Sigmoid colon (tissue), 7 donors: ENCODE results near the gene MGAT5. TPM values are rescaled to one million over a fixed set of nuclear protein-coding genes. Genes with fewer than 3 reads are reported as not detected.

Experiments used
- DNase-seq: peaks from one replicate; pipeline ENCODE4 v3.0.0-alpha.2; 2019
- H3K27ac ChIP-seq, 4 donors: fragments of 200-600 bp; sonication (generic); one replicate each; pipeline ENCODE4 v1.5.1; 2016 to 2019; ENCODE audit warnings: mild to moderate bottlenecking in 1 of 4
- H3K27me3 ChIP-seq, 3 donors: fragments of 200-600 bp; sonication (generic); one replicate each; pipeline ENCODE4 v1.5.1; 2019; ENCODE audit warnings: mild to moderate bottlenecking in 1 of 3
- H3K36me3 ChIP-seq, 4 donors: fragments of 200-600 bp; sonication (generic); one replicate each; pipeline ENCODE4 v1.5.1; 2016 to 2019
- H3K4me1 ChIP-seq, 4 donors: fragments of 200-600 bp; sonication (generic); one replicate each; pipeline ENCODE4 v1.5.1; 2017 to 2019
- H3K4me3 ChIP-seq, 4 donors: fragments of 200-600 bp; sonication (generic); one replicate each; pipeline ENCODE4 v1.5.1; 2017 to 2019; ENCODE audit warnings: mild to moderate bottlenecking in 2 of 4, moderate library complexity in 1 of 4
- H3K9me3 ChIP-seq, 4 donors: fragments of 200-600 bp in 3 of 4; sonication (generic) in 3 of 4; one replicate each; pipeline versions ENCODE4 v1.5.1 to v1.6.1; 2013 to 2019
- CTCF ChIP-seq, 4 experiments: fragments of 450-650 bp in 3 of 4; fragments of 200-600 bp in 1 of 4; IDR thresholded peaks; one replicate each; pipeline ENCODE4 v1.5.1; 2016 to 2019; ENCODE audit warnings: antibody characterized with exemption in 4 of 4, mild to moderate bottlenecking in 3 of 4, moderate library complexity in 2 of 4
- EP300 ChIP-seq, 4 donors: sonication (generic); formaldehyde crosslinking; IDR thresholded peaks; one replicate each; pipeline ENCODE4 v1.6.1; 2017; ENCODE audit warnings: antibody characterized with exemption in 4 of 4
- POLR2A ChIP-seq, 2 donors: fragments of 450-650 bp; IDR thresholded peaks; one replicate each; pipeline ENCODE4 v1.6.1; 2016; ENCODE audit warnings: antibody characterized with exemption in 2 of 2, mild to moderate bottlenecking in 2 of 2, moderate library complexity in 2 of 2
- POLR2AphosphoS5 ChIP-seq, 4 donors: sonication (generic); formaldehyde crosslinking; IDR thresholded peaks; one replicate each; pipeline ENCODE4 v1.6.1; 2017; ENCODE audit warnings: antibody characterized with exemption in 4 of 4
- WGBS, 2 donors: extraction: QIAGEN DNeasy Blood & Tissue Kit; methylation state at CpG; one replicate each; pipeline ENCODE4 v1.1.7; 2013; 5-methylcytosine and 5-hydroxymethylcytosine counted together
- intact Hi-C: fragments of 100-400 bp; cut with DNase I; formaldehyde crosslinking; loops from one replicate; pipeline ENCODE4 v1.15.1; 2023
- polyA plus RNA-seq, 3 donors: library from polyadenylated mRNA; stranded (reverse); fragments of 200-250 nt; gene quantifications; one replicate each; pipeline ENCODE4 v1.2.3, GENCODE V29; 2013
- total RNA-seq, 4 donors: library from RNA; depleted of rRNA; stranded (reverse); fragments of >200 nt; gene quantifications; one replicate each; pipeline ENCODE4 v1.1.0, GENCODE V29; 2016
- donor health status: healthy with polysubstance abuse.
- donor health status: Bipolar disorder and iron deficiency.
- donor health status: healthy.

MGAT5 gene
- total and polyA plus RNA-seq, 7 donors: 3.0 to 42.4 (median 30.3) TPM

- no peak overlapping the region for H3K4me3 ChIP-seq
- TF ChIP-seq POLR2A (IDR thresholded peaks at IDR 0.05) (no peak), POLR2AphosphoS5 (IDR thresholded peaks at IDR 0.05) (no peak), EP300 (IDR thresholded peaks at IDR 0.05) (no peak), CTCF (IDR thresholded peaks at IDR 0.05) (no peak)
- 49 to 70% methylated on average over 1 of the region's 1 CpG for WGBS, 2 donors
- no peak for DNase-seq
- H3K36me3 ChIP-seq: peaks cover 0 to 16% (median 2%) of the 10 kb centered on the region in 4 donors
- no peaks in the 10 kb centered on the region for H3K27me3 ChIP-seq
- H3K27ac ChIP-seq: no peak overlapping the region
- no peaks in the 10 kb centered on the region for H3K9me3 ChIP-seq
- H3K4me1 ChIP-seq: peaks cover 0 to 21% (median 8%) of the 10 kb centered on the region in 4 donors
- intact Hi-C loops: no loop called here
Measured at GRCh38 chr2:134362152-134362668, 108.3 kb downstream of the MGAT5 start.

DNA sequence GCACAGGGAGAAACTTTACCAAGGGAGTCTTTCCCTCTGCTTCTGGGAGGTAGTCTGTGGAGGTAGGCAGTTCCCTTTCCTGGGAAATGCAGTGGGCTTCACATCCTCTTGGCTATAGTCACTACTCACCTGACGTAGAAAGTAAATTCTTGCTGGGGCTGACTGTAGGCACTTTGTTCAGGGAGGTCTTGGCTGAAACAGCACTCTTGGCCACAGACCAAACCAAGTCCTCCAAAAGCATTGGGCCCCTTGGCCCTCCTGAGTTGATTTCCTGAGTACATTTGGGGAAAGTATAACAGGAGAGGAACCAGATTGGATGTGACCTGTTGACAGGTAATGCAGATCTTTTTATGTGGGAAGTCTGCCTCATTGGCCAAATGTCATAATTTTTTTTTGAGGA is 108.9 kb downstream of the MGAT5 start:
- Histone ChIP-seq H3K27ac (no peak overlapping the region), H3K9me3 (no peaks in the 10 kb centered on the region), H3K36me3 (peaks cover 0 to 16% (median 2%) of the 10 kb centered on the region in 4 donors), H3K4me3 (no peak overlapping the region), H3K4me1 (peaks cover 0 to 27% (median 12%) of the 10 kb centered on the region in 4 donors), H3K27me3 (no peaks in the 10 kb centered on the region)
- WGBS, 2 donors: 89 to 91% methylated on average over 1 of the region's 1 CpG
- no peak for DNase-seq
- TF ChIP-seq POLR2AphosphoS5 (IDR thresholded peaks at IDR 0.05): no peak
- intact Hi-C loops: no loop called here

- H3K27ac ChIP-seq: no peak overlapping the region
- intact Hi-C loops: no loop called here
- TF ChIP-seq POLR2AphosphoS5 (IDR thresholded peaks at IDR 0.05): no peak
- no peak for TF ChIP-seq CTCF (IDR thresholded peaks at IDR 0.05)
- no peak for TF ChIP-seq EP300 (IDR thresholded peaks at IDR 0.05)
- TF ChIP-seq POLR2A (IDR thresholded peaks at IDR 0.05): no peak
- WGBS, 2 donors: 87 to 89% methylated on average over 3 of the region's 3 CpGs
- no peaks in the 10 kb centered on the region for H3K27me3 ChIP-seq
- no peak overlapping the region for H3K4me3 ChIP-seq
- H3K36me3 ChIP-seq: peaks cover 0 to 16% (median 2%) of the 10 kb centered on the region in 4 donors
- peaks cover 0 to 31% (median 17%) of the 10 kb centered on the region in 4 donors for H3K4me1 ChIP-seq
- DNase-seq: no peak
- H3K9me3 ChIP-seq: no peaks in the 10 kb centered on the region
Measured at GRCh38 chr2:134365356-134365755, 111.5 kb downstream of the MGAT5 start.

DNA sequence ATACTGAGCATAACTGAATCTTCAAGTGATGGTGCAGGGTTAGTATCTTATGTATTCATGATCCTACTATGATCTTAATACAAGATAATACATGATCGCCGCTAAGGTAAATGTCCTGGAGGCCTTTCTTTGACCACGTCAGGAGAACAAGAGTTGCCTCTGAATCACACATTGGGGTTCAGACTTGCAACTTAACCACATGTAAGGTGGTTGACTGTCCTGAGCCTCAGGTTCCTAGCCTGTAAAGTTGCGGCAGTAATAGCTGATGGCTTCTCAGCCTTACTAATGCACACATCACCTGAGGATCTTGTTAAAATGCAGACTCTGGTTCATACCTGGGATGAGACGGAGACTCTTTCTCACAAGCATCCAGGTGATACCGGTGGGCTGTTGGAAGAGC is 112.5 kb downstream of the MGAT5 start:
- TF ChIP-seq POLR2A (IDR thresholded peaks at IDR 0.05) (no peak), CTCF (IDR thresholded peaks at IDR 0.05) (no peak), EP300 (IDR thresholded peaks at IDR 0.05) (no peak), POLR2AphosphoS5 (IDR thresholded peaks at IDR 0.05) (no peak)
- intact Hi-C loops: no loop called here
- peaks cover 0 to 23% (median 12%) of the 10 kb centered on the region in 4 donors for H3K4me1 ChIP-seq
- H3K36me3 ChIP-seq: peaks cover 0 to 16% (median 2%) of the 10 kb centered on the region in 4 donors
- no peak overlapping the region for H3K4me3 ChIP-seq
- H3K9me3 ChIP-seq: no peaks in the 10 kb centered on the region
- DNase-seq: no peak
- H3K27me3 ChIP-seq: no peaks in the 10 kb centered on the region
- H3K27ac ChIP-seq: no peak overlapping the region
- 93 to 99% methylated on average over 6 of the region's 6 CpGs for WGBS, 2 donors

- no peak for DNase-seq
- H3K4me1 ChIP-seq: peaks cover 0 to 25% (median 10%) of the 10 kb centered on the region in 4 donors
- peaks cover 0 to 13% (median 2%) of the 10 kb centered on the region in 4 donors for H3K36me3 ChIP-seq
- H3K9me3 ChIP-seq: no peaks in the 10 kb centered on the region
- no peak overlapping the region for H3K27ac ChIP-seq
- H3K27me3 ChIP-seq: no peaks in the 10 kb centered on the region
- TF ChIP-seq POLR2A (IDR thresholded peaks at IDR 0.05) (no peak), POLR2AphosphoS5 (IDR thresholded peaks at IDR 0.05) (no peak), CTCF (IDR thresholded peaks at IDR 0.05) (no peak), EP300 (IDR thresholded peaks at IDR 0.05) (no peak)
- no peak overlapping the region for H3K4me3 ChIP-seq
- intact Hi-C loops: no loop called here
- 83 to 95% methylated on average over 2 of the region's 2 CpGs for WGBS, 2 donors
Measured at GRCh38 chr2:134367213-134367612, 113.3 kb downstream of the MGAT5 start.
